Cardiac muscle cell (in vitro differentiated cells and primary cell): ENCODE data around the gene IFRD2. TPM values are rescaled to one million over a fixed set of nuclear protein-coding genes. Genes with fewer than 3 reads are reported as not detected.
A peak's percentile ranks its signal among the peaks of the same experiment; 100 is the strongest.

Experiments used
- DNase-seq, 2 donors: peaks; one replicate each; pipeline versions ENCODE4 v3.0.0 to v3.0.0-alpha.2; 2010 to 2017; ENCODE audit warnings: low read depth in 1 of 2, low spot score in 1 of 2
- H3K27ac ChIP-seq: fragments of 200-600 bp; sonication (generic); 2 replicates; pipeline ENCODE4 v1.5.1; 2016
- H3K27me3 ChIP-seq: fragments of 200-600 bp; sonication (generic); 2 replicates; pipeline ENCODE4 v1.6.0; 2016; ENCODE audit warnings: control low read depth
- H3K36me3 ChIP-seq: fragments of 200-600 bp; sonication (generic); 2 replicates; pipeline ENCODE4 v1.5.1; 2016; ENCODE audit warnings: control low read depth
- H3K4me1 ChIP-seq: fragments of 200-600 bp; sonication (generic); 2 replicates; pipeline ENCODE4 v1.8.1; 2017; ENCODE audit warnings: low read depth, mild to moderate bottlenecking, mixed run types
- H3K4me3 ChIP-seq: fragments of 200-600 bp; sonication (generic); 2 replicates; pipeline ENCODE4 v1.5.1; 2016; ENCODE audit warnings: mild to moderate bottlenecking
- H3K9me3 ChIP-seq: fragments of 200-600 bp; sonication (generic); 2 replicates; pipeline ENCODE4 v1.5.1; 2017; ENCODE audit warnings: low read depth, mild to moderate bottlenecking, control low read depth
- CTCF ChIP-seq: IDR thresholded peaks from 2 replicates; pipeline ENCODE4 v1.5.1; 2012; ENCODE audit warnings: low read depth, mild to moderate bottlenecking, low read length
- polyA plus RNA-seq: library from polyadenylated mRNA; unstranded; fragments of >200 nt; fragmentation: Nextera tagmentation; extraction: Ambion mirVana; gene quantifications from 2 replicates; pipeline ENCODE4 v1.2.1, GENCODE V29; 2016
- total RNA-seq: library from RNA; depleted of rRNA; stranded (reverse); fragments of >200 nt; gene quantifications from 2 replicates; pipeline ENCODE4 v1.2.3, GENCODE V29; 2016

IFRD2 gene
- total RNA-seq (61.0 and 75.3 TPM in 2 replicates), polyA plus RNA-seq (106 and 110 TPM in 2 replicates)

GRCh38 chr3:50292159-50293078 lies at the start of gene IFRD2:
Gene IFRD2, minus strand, starts transcription at chr3:50292429. Its CDS starts 155 bp downstream, at chr3:50292274.
- TF ChIP-seq CTCF: no peak
- Histone ChIP-seq H3K36me3 (no peaks in the 10 kb centered on the region), H3K4me3 (peak within 1 kb of the TSS; percentile 77), H3K27me3 (no peaks in the 10 kb centered on the region), H3K4me1 (peaks cover 4% of the 10 kb centered on the region), H3K9me3 (no peaks in the 10 kb centered on the region), H3K27ac (peak within 1 kb of the TSS; percentile 66)
- DNase-seq: peak; percentile 98

GRCh38 chr3:50341537-50341936 lies 49.3 kb upstream of the IFRD2 start:
- no peak for TF ChIP-seq CTCF
- H3K36me3 ChIP-seq: no peaks in the 10 kb centered on the region
- peaks cover 11% of the 10 kb centered on the region for H3K4me1 ChIP-seq
- H3K9me3 ChIP-seq: no peaks in the 10 kb centered on the region
- peaks cover 61% of the 10 kb centered on the region for H3K27me3 ChIP-seq
- no peak for DNase-seq
- no peak overlapping the region for H3K27ac ChIP-seq
- H3K4me3 ChIP-seq: no peak overlapping the region

GRCh38 chr3:50340448-50341329 lies 48.5 kb upstream of the IFRD2 start, which contains the start of gene RASSF1:
Gene RASSF1, minus strand, starts transcription at chr3:50340836. Its CDS starts 31 bp downstream, at chr3:50340805.
- TF ChIP-seq CTCF: no peak
- H3K36me3 ChIP-seq: no peaks in the 10 kb centered on the region
- DNase-seq: peak in 1 of 2 donors; percentile 69
- H3K9me3 ChIP-seq: no peaks in the 10 kb centered on the region
- no peak within 1 kb of the TSS for H3K4me3 ChIP-seq
- H3K4me1 ChIP-seq: peaks cover 14% of the 10 kb centered on the region
- no peak within 1 kb of the TSS for H3K27ac ChIP-seq
- H3K27me3 ChIP-seq: peaks cover 61% of the 10 kb centered on the region

GRCh38 chr3:50340147-50340447 lies 47.9 kb upstream of the IFRD2 start:
- Histone ChIP-seq H3K9me3 (no peaks in the 10 kb centered on the region), H3K36me3 (no peaks in the 10 kb centered on the region), H3K4me1 (peaks cover 11% of the 10 kb centered on the region), H3K27ac (no peak overlapping the region), H3K4me3 (no peak overlapping the region), H3K27me3 (peaks cover 56% of the 10 kb centered on the region)
- DNase-seq: no peak
- TF ChIP-seq CTCF: no peak

- no peak for TF ChIP-seq CTCF
- Histone ChIP-seq H3K36me3 (no peaks in the 10 kb centered on the region), H3K4me3 (no peak overlapping the region), H3K4me1 (peaks cover 11% of the 10 kb centered on the region), H3K9me3 (no peaks in the 10 kb centered on the region), H3K27me3 (peaks cover 52% of the 10 kb centered on the region), H3K27ac (no peak overlapping the region)
- peak in 1 of 2 donors; percentile 52 for DNase-seq
These were observed 47.4 kb upstream of the IFRD2 start for GRCh38 chr3:50339485-50340146.
